Neural crest cell (in vitro differentiated cells): Measurements from ENCODE around the gene PRKAR1B. TPM values are rescaled to one million over a fixed set of nuclear protein-coding genes. Genes with fewer than 3 reads are reported as not detected.

Experiments
- DNase-seq: peaks from one replicate; pipeline ENCODE4 v3.0.0; 2021; ENCODE audit warnings: low read depth, mixed read lengths, low spot score
- H3K27ac Mint-ChIP-seq: one replicate; pipeline ENCODE4 v1.8.0; 2021; ENCODE audit warnings: mild to moderate bottlenecking, mixed read lengths; ENCODE audit not compliant: unreplicated experiment
- H3K27me3 Mint-ChIP-seq: 2 replicates; pipeline ENCODE4 v1.8.0; 2021; ENCODE audit warnings: low read depth, mild to moderate bottlenecking, mixed read lengths
- H3K36me3 Mint-ChIP-seq: 2 replicates; pipeline ENCODE4 v1.8.0; 2021; ENCODE audit warnings: low read depth, mild to moderate bottlenecking, mixed read lengths
- H3K4me1 Mint-ChIP-seq: 2 replicates; pipeline ENCODE4 v1.8.0; 2021; ENCODE audit warnings: mixed read lengths
- H3K4me3 Mint-ChIP-seq: one replicate; pipeline ENCODE4 v1.8.0; 2021; ENCODE audit warnings: mild to moderate bottlenecking, mixed read lengths
- H3K9me3 Mint-ChIP-seq: 2 replicates; pipeline ENCODE4 v1.8.0; 2021; ENCODE audit warnings: mixed read lengths
- total RNA-seq: library from RNA; stranded (reverse); gene quantifications from 2 replicates; pipeline ENCODE4 v1.2.1, GENCODE V29; 2021
- TF ChIP-seq, protein P1 (sequence below): fragments of 200-600 bp; sonication (generic); conservative IDR thresholded peaks from 2 replicates; pipeline ENCODE4 v1.5.0; 2021; ENCODE audit warnings: antibody characterized with exemption, mild to moderate bottlenecking

Gene PRKAR1B
- total RNA-seq, 1 donor from 2014 or later = 9.5 TPM

DNA sequence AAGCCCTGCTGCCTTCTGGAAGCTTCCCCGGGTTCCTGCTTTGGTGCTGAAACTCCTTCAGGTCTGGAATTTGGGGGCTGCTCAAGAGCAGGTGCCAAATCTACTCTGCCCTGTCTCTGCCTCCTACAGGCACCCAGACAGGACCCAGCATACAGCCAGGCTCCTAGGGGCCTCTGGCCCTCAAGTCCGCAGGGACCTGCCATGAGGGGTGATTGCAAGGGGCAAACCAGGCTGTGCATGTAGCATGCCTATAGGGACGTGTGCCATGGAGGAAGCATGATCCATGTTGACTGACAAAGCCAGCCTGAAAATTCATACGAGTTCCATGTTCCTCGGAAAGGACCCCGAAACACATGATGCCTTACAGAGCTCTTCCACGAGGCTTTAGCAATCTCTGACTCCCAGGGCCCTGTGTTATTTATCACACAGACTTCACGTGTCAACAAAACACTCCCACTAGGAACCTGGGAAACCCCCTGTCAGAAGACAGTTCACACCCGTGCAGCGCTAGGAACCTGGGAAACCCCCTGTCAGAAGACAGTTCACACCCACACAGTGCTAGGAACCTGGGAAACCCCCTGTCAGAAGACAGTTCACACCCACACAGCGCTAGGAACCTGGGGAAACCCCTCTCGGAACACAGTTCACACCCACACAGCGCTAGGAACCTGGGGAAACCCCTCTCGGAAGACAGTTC, 75.9 kb downstream of the PRKAR1B start:
- Mint-ChIP-seq H3K27me3 (no peaks in the 10 kb centered on the region), H3K36me3 (no peaks in the 10 kb centered on the region), H3K9me3 (no peaks in the 10 kb centered on the region), H3K4me3 (no peak overlapping the region), H3K27ac (no peak overlapping the region), H3K4me1 (no peaks in the 10 kb centered on the region)
- TF ChIP-seq, protein P1, sequence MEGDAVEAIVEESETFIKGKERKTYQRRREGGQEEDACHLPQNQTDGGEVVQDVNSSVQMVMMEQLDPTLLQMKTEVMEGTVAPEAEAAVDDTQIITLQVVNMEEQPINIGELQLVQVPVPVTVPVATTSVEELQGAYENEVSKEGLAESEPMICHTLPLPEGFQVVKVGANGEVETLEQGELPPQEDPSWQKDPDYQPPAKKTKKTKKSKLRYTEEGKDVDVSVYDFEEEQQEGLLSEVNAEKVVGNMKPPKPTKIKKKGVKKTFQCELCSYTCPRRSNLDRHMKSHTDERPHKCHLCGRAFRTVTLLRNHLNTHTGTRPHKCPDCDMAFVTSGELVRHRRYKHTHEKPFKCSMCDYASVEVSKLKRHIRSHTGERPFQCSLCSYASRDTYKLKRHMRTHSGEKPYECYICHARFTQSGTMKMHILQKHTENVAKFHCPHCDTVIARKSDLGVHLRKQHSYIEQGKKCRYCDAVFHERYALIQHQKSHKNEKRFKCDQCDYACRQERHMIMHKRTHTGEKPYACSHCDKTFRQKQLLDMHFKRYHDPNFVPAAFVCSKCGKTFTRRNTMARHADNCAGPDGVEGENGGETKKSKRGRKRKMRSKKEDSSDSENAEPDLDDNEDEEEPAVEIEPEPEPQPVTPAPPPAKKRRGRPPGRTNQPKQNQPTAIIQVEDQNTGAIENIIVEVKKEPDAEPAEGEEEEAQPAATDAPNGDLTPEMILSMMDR = no peak
- no peak for DNase-seq

- H3K4me3 Mint-ChIP-seq = no peak overlapping the region
- H3K36me3 Mint-ChIP-seq = no peaks in the 10 kb centered on the region
- no peak for DNase-seq
- TF ChIP-seq, protein P1 = no peak
- no peaks in the 10 kb centered on the region for H3K4me1 Mint-ChIP-seq
- H3K9me3 Mint-ChIP-seq = no peaks in the 10 kb centered on the region
- no peak overlapping the region for H3K27ac Mint-ChIP-seq
- H3K27me3 Mint-ChIP-seq = no peaks in the 10 kb centered on the region
These were observed 76.6 kb downstream of the PRKAR1B start for GRCh38 chr7:650339-651031.

GRCh38 chr7:646951-647350, 80.1 kb downstream of the PRKAR1B start:
- TF ChIP-seq, protein P1 = no peak
- Mint-ChIP-seq H3K27ac (no peak overlapping the region), H3K27me3 (no peaks in the 10 kb centered on the region), H3K4me1 (no peaks in the 10 kb centered on the region), H3K4me3 (no peak overlapping the region), H3K36me3 (no peaks in the 10 kb centered on the region), H3K9me3 (no peaks in the 10 kb centered on the region)
- DNase-seq = no peak

DNA sequence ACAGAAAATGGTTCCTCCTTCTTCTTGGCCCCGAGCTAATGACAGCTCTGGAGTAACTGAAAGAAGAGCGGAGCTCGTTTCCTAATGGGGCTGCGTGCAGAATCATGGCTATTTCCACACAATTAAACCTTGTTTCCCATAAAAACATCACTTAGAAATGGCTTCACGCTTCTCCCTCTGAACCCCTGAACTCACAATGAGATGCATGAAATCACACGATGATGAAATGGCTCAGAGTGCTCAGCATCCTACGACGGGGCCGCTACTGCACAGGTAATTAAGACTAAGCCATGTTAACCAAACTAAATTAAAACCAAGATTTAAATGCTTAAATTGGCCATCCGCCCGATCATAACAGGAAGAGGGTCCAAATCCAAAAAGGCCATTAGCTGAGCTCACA, 80.6 kb downstream of the PRKAR1B start:
- Mint-ChIP-seq H3K27ac (no peak overlapping the region), H3K4me1 (peaks cover under 1% of the 10 kb centered on the region), H3K27me3 (no peaks in the 10 kb centered on the region), H3K4me3 (no peak overlapping the region), H3K36me3 (no peaks in the 10 kb centered on the region), H3K9me3 (no peaks in the 10 kb centered on the region)
- TF ChIP-seq, protein P1 = no peak
- no peak for DNase-seq

DNA sequence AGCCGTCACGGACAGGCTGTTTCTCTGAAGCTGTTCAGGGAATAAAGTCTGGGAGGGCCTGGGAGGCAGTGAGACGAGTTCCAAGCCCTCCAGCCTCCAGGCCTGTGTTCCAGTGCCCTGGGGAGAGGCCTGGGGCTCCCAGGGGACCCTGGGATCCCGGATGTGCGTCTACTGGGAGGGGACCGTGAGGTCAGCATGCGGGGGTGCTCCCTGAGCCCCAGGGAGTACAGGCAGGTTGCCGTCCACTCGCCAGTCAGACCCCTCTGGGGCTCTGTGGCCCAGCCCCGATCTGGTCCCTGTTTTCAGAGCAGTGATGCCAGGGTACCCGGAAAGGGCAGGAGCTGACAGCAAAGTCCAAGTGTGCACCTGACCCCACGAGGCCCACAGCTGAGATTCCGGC, 81.5 kb downstream of the PRKAR1B start:
- Mint-ChIP-seq H3K4me1 (peaks cover 4% of the 10 kb centered on the region), H3K27me3 (no peaks in the 10 kb centered on the region), H3K4me3 (no peak overlapping the region), H3K27ac (no peak overlapping the region), H3K36me3 (no peaks in the 10 kb centered on the region), H3K9me3 (no peaks in the 10 kb centered on the region)
- TF ChIP-seq, protein P1 = no peak
- no peak for DNase-seq
